H9 (cell line): ENCODE measurements around the gene ANXA2. TPM values are rescaled to one million over a fixed set of nuclear protein-coding genes. Genes with fewer than 3 reads are reported as not detected.

Experiments
- DNase-seq: peaks from one replicate; pipeline ENCODE4 v3.0.0-alpha.2; 2017
- H2AFZ ChIP-seq: one replicate; pipeline ENCODE4 v1.6.1; 2013; ENCODE audit warnings: mild to moderate bottlenecking, low read length, control low read depth, moderate library complexity
- H2AK5ac ChIP-seq: 2 replicates; pipeline ENCODE4 v1.6.1; 2013; ENCODE audit warnings: low read length, control low read depth, mixed read lengths; ENCODE audit not compliant: insufficient read length
- H2BK120ac ChIP-seq: one replicate; pipeline ENCODE4 v1.6.1; 2013; ENCODE audit warnings: low read depth, mild to moderate bottlenecking, low read length, control low read depth, inconsistent platforms; ENCODE audit not compliant: poor library complexity, severe bottlenecking
- H2BK12ac ChIP-seq: 2 replicates; pipeline ENCODE4 v1.6.1; 2013; ENCODE audit warnings: low read length, control low read depth, mixed read lengths, low read depth; ENCODE audit not compliant: insufficient read length
- H2BK15ac ChIP-seq: 2 replicates; pipeline ENCODE4 v1.6.1; 2013; ENCODE audit warnings: low read depth, low read length, control low read depth
- H2BK20ac ChIP-seq: one replicate; pipeline ENCODE4 v1.6.1; 2013; ENCODE audit warnings: low read depth, mild to moderate bottlenecking, low read length, control low read depth, inconsistent platforms; ENCODE audit not compliant: poor library complexity, severe bottlenecking
- H2BK5ac ChIP-seq: 2 replicates; pipeline ENCODE4 v1.6.1; 2013; ENCODE audit warnings: low read length, control low read depth, mixed read lengths; ENCODE audit not compliant: insufficient read length
- H3K14ac ChIP-seq: 2 replicates; pipeline ENCODE4 v1.6.1; 2013; ENCODE audit warnings: low read length, control low read depth; ENCODE audit not compliant: insufficient read depth
- H3K18ac ChIP-seq: 2 replicates; pipeline ENCODE4 v1.6.1; 2013; ENCODE audit warnings: low read depth, mild to moderate bottlenecking, mixed read lengths, low read length, control low read depth; ENCODE audit not compliant: insufficient read length
- H3K23ac ChIP-seq: 2 replicates; pipeline ENCODE4 v1.6.1; 2013; ENCODE audit warnings: low read length, control low read depth, mixed read lengths, low read depth; ENCODE audit not compliant: insufficient read length
- H3K23me2 ChIP-seq: 2 replicates; pipeline ENCODE4 v1.6.1; 2013; ENCODE audit warnings: low read depth, mild to moderate bottlenecking, mixed read lengths, low read length, control low read depth; ENCODE audit not compliant: insufficient read length, poor library complexity, severe bottlenecking
- H3K27ac ChIP-seq: 2 replicates; pipeline ENCODE4 v1.5.1; 2013; ENCODE audit warnings: low read length, control low read depth, mixed read lengths, low read depth; ENCODE audit not compliant: insufficient read length
- H3K27me3 ChIP-seq: 2 replicates; pipeline ENCODE4 v1.6.1; 2013; ENCODE audit warnings: low read length, control low read depth, inconsistent platforms; ENCODE audit not compliant: insufficient read depth
- H3K4ac ChIP-seq: 2 replicates; pipeline ENCODE4 v1.6.1; 2013; ENCODE audit warnings: low read depth, mild to moderate bottlenecking, control low read depth, inconsistent platforms, low read length, moderate library complexity
- H3K4me1 ChIP-seq: 2 replicates; pipeline ENCODE4 v1.6.1; 2013; ENCODE audit warnings: low read length, control low read depth, inconsistent platforms; ENCODE audit not compliant: insufficient read depth
- H3K4me2 ChIP-seq: 2 replicates; pipeline ENCODE4 v1.6.1; 2013; ENCODE audit warnings: low read length, control low read depth, mixed read lengths; ENCODE audit not compliant: insufficient read length, insufficient read depth
- H3K56ac ChIP-seq: 2 replicates; pipeline ENCODE4 v1.6.1; 2013; ENCODE audit warnings: low read depth, mild to moderate bottlenecking, mixed read lengths, low read length, control low read depth; ENCODE audit not compliant: insufficient read length
- H3K79me1 ChIP-seq: 2 replicates; pipeline ENCODE4 v1.6.1; 2013; ENCODE audit warnings: low read depth, mild to moderate bottlenecking, moderate library complexity, low read length, control low read depth, inconsistent platforms; ENCODE audit not compliant: insufficient read depth, poor library complexity, severe bottlenecking
- H3K79me2 ChIP-seq: 2 replicates; pipeline ENCODE4 v1.6.1; 2013; ENCODE audit warnings: low read length, control low read depth, inconsistent platforms; ENCODE audit not compliant: insufficient read depth
- H3K9ac ChIP-seq: 2 replicates; pipeline ENCODE4 v1.6.1; 2013; ENCODE audit warnings: low read length, control low read depth, mixed read lengths; ENCODE audit not compliant: insufficient read length; ENCODE audit errors: extremely low read depth
- H3K9me3 ChIP-seq: one replicate; pipeline ENCODE4 v1.6.1; 2013; ENCODE audit warnings: low read depth, low read length, inconsistent platforms; ENCODE audit not compliant: control insufficient read depth
- H3T11ph ChIP-seq: one replicate; pipeline ENCODE4 v1.6.1; 2013; ENCODE audit warnings: mild to moderate bottlenecking, low read length, control low read depth, inconsistent platforms
- H4K20me1 ChIP-seq: one replicate; pipeline ENCODE4 v1.6.1; 2013; ENCODE audit not compliant: control insufficient read depth, insufficient read length, insufficient read depth
- H4K5ac ChIP-seq: 2 replicates; pipeline ENCODE4 v1.6.1; 2013; ENCODE audit warnings: low read depth, mild to moderate bottlenecking, mixed read lengths, low read length, control low read depth; ENCODE audit not compliant: insufficient read length
- H4K8ac ChIP-seq: replicated peaks from 2 replicates; pipeline ENCODE4 v1.6.1; 2013; ENCODE audit warnings: low read length, control low read depth, mixed read lengths, low read depth; ENCODE audit not compliant: insufficient read length
- H4K91ac ChIP-seq: 2 replicates; pipeline ENCODE4 v1.6.1; 2013; ENCODE audit warnings: low read depth, mild to moderate bottlenecking, moderate library complexity, mixed read lengths, low read length, control low read depth; ENCODE audit not compliant: insufficient read length
- H3K27ac Mint-ChIP-seq, 3 experiments: 2 replicates in 2 of 3; 3 replicates in 1 of 3; pipeline ENCODE4 v1.8.0; 2020 to 2021; ENCODE audit warnings: mixed read lengths in 3 of 3, mild to moderate bottlenecking in 1 of 3, moderate library complexity in 1 of 3
- H3K27me3 Mint-ChIP-seq: 2 replicates; pipeline ENCODE4 v1.8.0; 2021; ENCODE audit warnings: low read depth, mild to moderate bottlenecking, moderate library complexity, mixed read lengths
- H3K36me3 Mint-ChIP-seq, 3 experiments: 2 replicates in 2 of 3; 3 replicates in 1 of 3; pipeline ENCODE4 v1.8.0; 2020 to 2021; ENCODE audit warnings: low read depth in 3 of 3, mixed read lengths in 3 of 3; ENCODE audit not compliant: insufficient read depth in 1 of 3
- H3K4me1 Mint-ChIP-seq, 2 experiments: 2 replicates each; pipeline ENCODE4 v1.8.0; 2020; ENCODE audit warnings: mixed read lengths in 2 of 2
- H3K4me3 Mint-ChIP-seq, 2 experiments: 2 replicates in 1 of 2; 3 replicates in 1 of 2; pipeline ENCODE4 v1.8.0; 2020 to 2021; ENCODE audit warnings: mild to moderate bottlenecking in 2 of 2, mixed read lengths in 2 of 2, moderate library complexity in 1 of 2
- H3K9me3 Mint-ChIP-seq, 2 experiments: 2 replicates in 1 of 2; 3 replicates in 1 of 2; pipeline ENCODE4 v1.8.0; 2020; ENCODE audit warnings: mild to moderate bottlenecking in 2 of 2, mixed read lengths in 2 of 2, moderate library complexity in 1 of 2
- WGBS: extraction: QIAGEN DNeasy Blood & Tissue Kit; methylation state at CpG from one replicate; pipeline ENCODE4 v1.1.7; 2013; ENCODE audit warnings: missing lambda C conversion rate, low lambda C conversion rate, mixed read lengths; ENCODE audit not compliant: insufficient read length; ENCODE audit errors: extremely low coverage; 5-methylcytosine and 5-hydroxymethylcytosine counted together
- total RNA-seq: library from RNA; stranded (reverse); gene quantifications from 2 replicates; pipeline ENCODE4 v1.2.1, GENCODE V29; 2021
- TF ChIP-seq, protein P1 (sequence below): fragments of 200-600 bp; sonication (generic); conservative IDR thresholded peaks from 3 replicates; pipeline ENCODE4 v1.8.0; 2021; ENCODE audit warnings: antibody characterized with exemption, mild to moderate bottlenecking

The ANXA2 gene
- total RNA-seq, 1 experiment from 2014 or later, result 126 TPM

DNA sequence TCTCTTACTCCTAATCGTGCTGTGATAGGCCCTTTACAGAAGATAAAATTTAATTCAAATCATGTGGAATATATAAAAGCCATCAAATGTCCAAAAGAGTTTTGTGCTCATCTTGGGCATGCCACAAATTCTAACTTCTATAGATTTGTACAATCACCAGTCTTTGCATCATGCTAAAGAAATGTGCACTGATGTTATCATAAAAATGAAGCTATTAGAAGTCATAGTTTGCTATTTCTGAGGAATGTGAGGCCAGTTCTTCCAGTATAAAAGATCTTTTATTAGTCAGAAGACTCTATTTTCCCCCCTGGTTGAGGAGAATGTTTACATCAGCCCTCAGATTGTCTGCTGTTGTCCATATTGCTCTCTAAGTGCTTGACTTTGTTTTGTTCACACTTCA, 2.1 kb upstream of the ANXA2 start:
- Histone ChIP-seq H3K27ac (no peak overlapping the region), H3K9me3 (no peaks in the 10 kb centered on the region), H4K8ac (no peak overlapping the region), H3K4me1 (peaks cover 9% of the 10 kb centered on the region; the same call in 1 of the 2 replicates), H3K56ac (no peak overlapping the region), H3K4me2 (peak overlapping the region; percentile 87), H2AK5ac (no peak overlapping the region), H2BK20ac (no peak overlapping the region), H3K23ac (no peak overlapping the region), H3K14ac (no peak overlapping the region), H2BK120ac (no peak overlapping the region), H3K79me2 (peaks cover 6% of the 10 kb centered on the region; the same call in 1 of the 2 replicates), H4K5ac (no peak overlapping the region), H2BK12ac (no peak overlapping the region), H2BK15ac (no peak overlapping the region), H4K20me1 (no peaks in the 10 kb centered on the region), H3K79me1 (no peaks in the 10 kb centered on the region), H3K27me3 (peaks cover 1% of the 10 kb centered on the region; the same call in 1 of the 2 replicates), H2AFZ (no peak overlapping the region), H3K4ac (no peak overlapping the region), H3K23me2 (peaks cover 23% of the 10 kb centered on the region), H4K91ac (no peak overlapping the region), H2BK5ac (no peak overlapping the region), H3T11ph (no peak overlapping the region), H3K9ac (no peak overlapping the region), H3K18ac (no peak overlapping the region)
- DNase-seq, result no peak
- H3K36me3 Mint-ChIP-seq, result no peaks in the 10 kb centered on the region; a peak in 1 of 7 replicates
- TF ChIP-seq, protein P1, sequence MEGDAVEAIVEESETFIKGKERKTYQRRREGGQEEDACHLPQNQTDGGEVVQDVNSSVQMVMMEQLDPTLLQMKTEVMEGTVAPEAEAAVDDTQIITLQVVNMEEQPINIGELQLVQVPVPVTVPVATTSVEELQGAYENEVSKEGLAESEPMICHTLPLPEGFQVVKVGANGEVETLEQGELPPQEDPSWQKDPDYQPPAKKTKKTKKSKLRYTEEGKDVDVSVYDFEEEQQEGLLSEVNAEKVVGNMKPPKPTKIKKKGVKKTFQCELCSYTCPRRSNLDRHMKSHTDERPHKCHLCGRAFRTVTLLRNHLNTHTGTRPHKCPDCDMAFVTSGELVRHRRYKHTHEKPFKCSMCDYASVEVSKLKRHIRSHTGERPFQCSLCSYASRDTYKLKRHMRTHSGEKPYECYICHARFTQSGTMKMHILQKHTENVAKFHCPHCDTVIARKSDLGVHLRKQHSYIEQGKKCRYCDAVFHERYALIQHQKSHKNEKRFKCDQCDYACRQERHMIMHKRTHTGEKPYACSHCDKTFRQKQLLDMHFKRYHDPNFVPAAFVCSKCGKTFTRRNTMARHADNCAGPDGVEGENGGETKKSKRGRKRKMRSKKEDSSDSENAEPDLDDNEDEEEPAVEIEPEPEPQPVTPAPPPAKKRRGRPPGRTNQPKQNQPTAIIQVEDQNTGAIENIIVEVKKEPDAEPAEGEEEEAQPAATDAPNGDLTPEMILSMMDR, result no peak
- H3K9me3 Mint-ChIP-seq, result no peaks in the 10 kb centered on the region; a peak in 1 of 5 replicates
- no peak overlapping the region for H3K27ac Mint-ChIP-seq
- peaks cover 34% of the 10 kb centered on the region for H3K27me3 Mint-ChIP-seq
- peaks cover 44 to 45% of the 10 kb centered on the region in 2 experiments for H3K4me1 Mint-ChIP-seq
- WGBS, result no CpG with 5 or more reads among the region's 1 CpG
- H3K4me3 Mint-ChIP-seq, result no peak overlapping the region; a peak in 1 of 5 replicates
